H9 (cell line): ENCODE results near the gene PNMA1. TPM values are rescaled to one million over a fixed set of nuclear protein-coding genes. Genes with fewer than 3 reads are reported as not detected.
"Not testable (repeated sequence)": the region's sequence is repeated elsewhere in the genome, so short reads cannot be mapped to it uniquely, and the experiment has no call there.

ENCODE experiments used
- DNase-seq: peaks from one replicate; pipeline ENCODE4 v3.0.0-alpha.2; 2017
- H2AFZ ChIP-seq: one replicate; pipeline ENCODE4 v1.6.1; 2013; ENCODE audit warnings: mild to moderate bottlenecking, low read length, control low read depth, moderate library complexity
- H2AK5ac ChIP-seq: 2 replicates; pipeline ENCODE4 v1.6.1; 2013; ENCODE audit warnings: low read length, control low read depth, mixed read lengths; ENCODE audit not compliant: insufficient read length
- H2BK120ac ChIP-seq: one replicate; pipeline ENCODE4 v1.6.1; 2013; ENCODE audit warnings: low read depth, mild to moderate bottlenecking, low read length, control low read depth, inconsistent platforms; ENCODE audit not compliant: poor library complexity, severe bottlenecking
- H2BK12ac ChIP-seq: 2 replicates; pipeline ENCODE4 v1.6.1; 2013; ENCODE audit warnings: low read length, control low read depth, mixed read lengths, low read depth; ENCODE audit not compliant: insufficient read length
- H2BK15ac ChIP-seq: 2 replicates; pipeline ENCODE4 v1.6.1; 2013; ENCODE audit warnings: low read depth, low read length, control low read depth
- H2BK20ac ChIP-seq: one replicate; pipeline ENCODE4 v1.6.1; 2013; ENCODE audit warnings: low read depth, mild to moderate bottlenecking, low read length, control low read depth, inconsistent platforms; ENCODE audit not compliant: poor library complexity, severe bottlenecking
- H2BK5ac ChIP-seq: 2 replicates; pipeline ENCODE4 v1.6.1; 2013; ENCODE audit warnings: low read length, control low read depth, mixed read lengths; ENCODE audit not compliant: insufficient read length
- H3K14ac ChIP-seq: 2 replicates; pipeline ENCODE4 v1.6.1; 2013; ENCODE audit warnings: low read length, control low read depth; ENCODE audit not compliant: insufficient read depth
- H3K18ac ChIP-seq: 2 replicates; pipeline ENCODE4 v1.6.1; 2013; ENCODE audit warnings: low read depth, mild to moderate bottlenecking, mixed read lengths, low read length, control low read depth; ENCODE audit not compliant: insufficient read length
- H3K23ac ChIP-seq: 2 replicates; pipeline ENCODE4 v1.6.1; 2013; ENCODE audit warnings: low read length, control low read depth, mixed read lengths, low read depth; ENCODE audit not compliant: insufficient read length
- H3K23me2 ChIP-seq: 2 replicates; pipeline ENCODE4 v1.6.1; 2013; ENCODE audit warnings: low read depth, mild to moderate bottlenecking, mixed read lengths, low read length, control low read depth; ENCODE audit not compliant: insufficient read length, poor library complexity, severe bottlenecking
- H3K27ac ChIP-seq: 2 replicates; pipeline ENCODE4 v1.5.1; 2013; ENCODE audit warnings: low read length, control low read depth, mixed read lengths, low read depth; ENCODE audit not compliant: insufficient read length
- H3K27me3 ChIP-seq: 2 replicates; pipeline ENCODE4 v1.6.1; 2013; ENCODE audit warnings: low read length, control low read depth, inconsistent platforms; ENCODE audit not compliant: insufficient read depth
- H3K4ac ChIP-seq: 2 replicates; pipeline ENCODE4 v1.6.1; 2013; ENCODE audit warnings: low read depth, mild to moderate bottlenecking, control low read depth, inconsistent platforms, low read length, moderate library complexity
- H3K4me1 ChIP-seq: 2 replicates; pipeline ENCODE4 v1.6.1; 2013; ENCODE audit warnings: low read length, control low read depth, inconsistent platforms; ENCODE audit not compliant: insufficient read depth
- H3K4me2 ChIP-seq: 2 replicates; pipeline ENCODE4 v1.6.1; 2013; ENCODE audit warnings: low read length, control low read depth, mixed read lengths; ENCODE audit not compliant: insufficient read length, insufficient read depth
- H3K56ac ChIP-seq: 2 replicates; pipeline ENCODE4 v1.6.1; 2013; ENCODE audit warnings: low read depth, mild to moderate bottlenecking, mixed read lengths, low read length, control low read depth; ENCODE audit not compliant: insufficient read length
- H3K79me1 ChIP-seq: 2 replicates; pipeline ENCODE4 v1.6.1; 2013; ENCODE audit warnings: low read depth, mild to moderate bottlenecking, moderate library complexity, low read length, control low read depth, inconsistent platforms; ENCODE audit not compliant: insufficient read depth, poor library complexity, severe bottlenecking
- H3K79me2 ChIP-seq: 2 replicates; pipeline ENCODE4 v1.6.1; 2013; ENCODE audit warnings: low read length, control low read depth, inconsistent platforms; ENCODE audit not compliant: insufficient read depth
- H3K9ac ChIP-seq: 2 replicates; pipeline ENCODE4 v1.6.1; 2013; ENCODE audit warnings: low read length, control low read depth, mixed read lengths; ENCODE audit not compliant: insufficient read length; ENCODE audit errors: extremely low read depth
- H3K9me3 ChIP-seq: one replicate; pipeline ENCODE4 v1.6.1; 2013; ENCODE audit warnings: low read depth, low read length, inconsistent platforms; ENCODE audit not compliant: control insufficient read depth
- H3T11ph ChIP-seq: one replicate; pipeline ENCODE4 v1.6.1; 2013; ENCODE audit warnings: mild to moderate bottlenecking, low read length, control low read depth, inconsistent platforms
- H4K20me1 ChIP-seq: one replicate; pipeline ENCODE4 v1.6.1; 2013; ENCODE audit not compliant: control insufficient read depth, insufficient read length, insufficient read depth
- H4K5ac ChIP-seq: 2 replicates; pipeline ENCODE4 v1.6.1; 2013; ENCODE audit warnings: low read depth, mild to moderate bottlenecking, mixed read lengths, low read length, control low read depth; ENCODE audit not compliant: insufficient read length
- H4K8ac ChIP-seq: replicated peaks from 2 replicates; pipeline ENCODE4 v1.6.1; 2013; ENCODE audit warnings: low read length, control low read depth, mixed read lengths, low read depth; ENCODE audit not compliant: insufficient read length
- H4K91ac ChIP-seq: 2 replicates; pipeline ENCODE4 v1.6.1; 2013; ENCODE audit warnings: low read depth, mild to moderate bottlenecking, moderate library complexity, mixed read lengths, low read length, control low read depth; ENCODE audit not compliant: insufficient read length
- H3K27ac Mint-ChIP-seq, 3 experiments: 2 replicates in 2 of 3; 3 replicates in 1 of 3; pipeline ENCODE4 v1.8.0; 2020 to 2021; ENCODE audit warnings: mixed read lengths in 3 of 3, mild to moderate bottlenecking in 1 of 3, moderate library complexity in 1 of 3
- H3K27me3 Mint-ChIP-seq: 2 replicates; pipeline ENCODE4 v1.8.0; 2021; ENCODE audit warnings: low read depth, mild to moderate bottlenecking, moderate library complexity, mixed read lengths
- H3K36me3 Mint-ChIP-seq, 3 experiments: 2 replicates in 2 of 3; 3 replicates in 1 of 3; pipeline ENCODE4 v1.8.0; 2020 to 2021; ENCODE audit warnings: low read depth in 3 of 3, mixed read lengths in 3 of 3; ENCODE audit not compliant: insufficient read depth in 1 of 3
- H3K4me1 Mint-ChIP-seq, 2 experiments: 2 replicates each; pipeline ENCODE4 v1.8.0; 2020; ENCODE audit warnings: mixed read lengths in 2 of 2
- H3K4me3 Mint-ChIP-seq, 2 experiments: 2 replicates in 1 of 2; 3 replicates in 1 of 2; pipeline ENCODE4 v1.8.0; 2020 to 2021; ENCODE audit warnings: mild to moderate bottlenecking in 2 of 2, mixed read lengths in 2 of 2, moderate library complexity in 1 of 2
- H3K9me3 Mint-ChIP-seq, 2 experiments: 2 replicates in 1 of 2; 3 replicates in 1 of 2; pipeline ENCODE4 v1.8.0; 2020; ENCODE audit warnings: mild to moderate bottlenecking in 2 of 2, mixed read lengths in 2 of 2, moderate library complexity in 1 of 2
- WGBS: extraction: QIAGEN DNeasy Blood & Tissue Kit; methylation state at CpG from one replicate; pipeline ENCODE4 v1.1.7; 2013; ENCODE audit warnings: missing lambda C conversion rate, low lambda C conversion rate, mixed read lengths; ENCODE audit not compliant: insufficient read length; ENCODE audit errors: extremely low coverage; 5-methylcytosine and 5-hydroxymethylcytosine counted together
- total RNA-seq: library from RNA; stranded (reverse); gene quantifications from 2 replicates; pipeline ENCODE4 v1.2.1, GENCODE V29; 2021
- TF ChIP-seq, protein P1 (sequence below): fragments of 200-600 bp; sonication (generic); conservative IDR thresholded peaks from 3 replicates; pipeline ENCODE4 v1.8.0; 2021; ENCODE audit warnings: antibody characterized with exemption, mild to moderate bottlenecking

Gene PNMA1
- total RNA-seq, 1 experiment from 2014 or later: 56.1 TPM

DNA sequence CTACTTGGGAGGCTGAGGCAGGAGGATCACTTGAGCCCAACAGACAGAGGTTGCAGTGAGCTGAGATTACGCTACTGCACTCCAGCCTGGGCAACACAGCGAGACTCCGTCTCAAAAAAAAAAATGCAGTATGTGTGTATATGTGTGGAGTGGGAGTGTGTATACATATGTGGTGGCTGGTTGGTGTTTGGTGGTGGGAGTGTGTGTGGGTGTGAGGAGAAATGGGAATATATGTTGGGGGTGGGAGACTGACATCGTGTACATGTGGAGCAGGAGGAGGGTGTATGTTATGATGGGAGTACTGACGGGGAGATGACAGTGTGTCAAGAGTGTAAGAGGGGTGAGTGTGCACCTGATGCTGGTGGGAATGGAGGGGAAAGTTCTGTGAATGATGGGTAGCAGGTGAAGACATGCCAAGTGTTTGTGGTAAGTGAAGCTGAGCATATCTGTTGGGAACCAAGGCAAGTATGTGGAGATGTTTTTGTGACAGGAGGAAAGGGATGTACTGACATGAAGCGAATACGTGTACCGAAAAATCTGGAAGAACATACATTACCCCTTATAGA lies 4.2 kb downstream of the PNMA1 start:
- H3K23me2 ChIP-seq: peaks cover 21% of the 10 kb centered on the region
- no peak overlapping the region for H3K23ac ChIP-seq
- Mint-ChIP-seq H3K4me1 (peaks cover 19 to 21% of the 10 kb centered on the region in 2 experiments), H3K27ac (no peak overlapping the region), H3K4me3 (no peak overlapping the region; a peak in 1 of 5 replicates), H3K9me3 (no peaks in the 10 kb centered on the region; a peak in 2 of 5 replicates), H3K36me3 (peaks cover 3 to 8% (median 6%) of the 10 kb centered on the region in 3 experiments; a peak in 6 of 7 replicates), H3K27me3 (peaks cover 3% of the 10 kb centered on the region; the same call in 1 of the 2 replicates)
- H2BK120ac ChIP-seq: no peak overlapping the region
- H3K4me1 ChIP-seq: no peaks in the 10 kb centered on the region
- peaks cover 2% of the 10 kb centered on the region for H4K20me1 ChIP-seq
- 100% methylated on average over 1 of the region's 8 CpGs for WGBS
- H3K9me3 ChIP-seq: no peaks in the 10 kb centered on the region
- no peak overlapping the region for H4K8ac ChIP-seq
- no peak overlapping the region for H2BK20ac ChIP-seq
- no peak overlapping the region for H4K91ac ChIP-seq
- no peaks in the 10 kb centered on the region for H3K27me3 ChIP-seq
- no peak overlapping the region for H3K18ac ChIP-seq
- H3K9ac ChIP-seq: no peak overlapping the region
- no peak overlapping the region for H2BK12ac ChIP-seq
- TF ChIP-seq, protein P1, sequence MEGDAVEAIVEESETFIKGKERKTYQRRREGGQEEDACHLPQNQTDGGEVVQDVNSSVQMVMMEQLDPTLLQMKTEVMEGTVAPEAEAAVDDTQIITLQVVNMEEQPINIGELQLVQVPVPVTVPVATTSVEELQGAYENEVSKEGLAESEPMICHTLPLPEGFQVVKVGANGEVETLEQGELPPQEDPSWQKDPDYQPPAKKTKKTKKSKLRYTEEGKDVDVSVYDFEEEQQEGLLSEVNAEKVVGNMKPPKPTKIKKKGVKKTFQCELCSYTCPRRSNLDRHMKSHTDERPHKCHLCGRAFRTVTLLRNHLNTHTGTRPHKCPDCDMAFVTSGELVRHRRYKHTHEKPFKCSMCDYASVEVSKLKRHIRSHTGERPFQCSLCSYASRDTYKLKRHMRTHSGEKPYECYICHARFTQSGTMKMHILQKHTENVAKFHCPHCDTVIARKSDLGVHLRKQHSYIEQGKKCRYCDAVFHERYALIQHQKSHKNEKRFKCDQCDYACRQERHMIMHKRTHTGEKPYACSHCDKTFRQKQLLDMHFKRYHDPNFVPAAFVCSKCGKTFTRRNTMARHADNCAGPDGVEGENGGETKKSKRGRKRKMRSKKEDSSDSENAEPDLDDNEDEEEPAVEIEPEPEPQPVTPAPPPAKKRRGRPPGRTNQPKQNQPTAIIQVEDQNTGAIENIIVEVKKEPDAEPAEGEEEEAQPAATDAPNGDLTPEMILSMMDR: no peak
- DNase-seq: no peak
- H4K5ac ChIP-seq: no peak overlapping the region
- no peak overlapping the region for H3K4me2 ChIP-seq
- H2AFZ ChIP-seq: no peak overlapping the region
- H3K14ac ChIP-seq: no peak overlapping the region
- H3K4ac ChIP-seq: no peak overlapping the region
- no peak overlapping the region for H2BK15ac ChIP-seq
- H3T11ph ChIP-seq: no peak overlapping the region
- no peak overlapping the region for H3K27ac ChIP-seq
- no peak overlapping the region for H2BK5ac ChIP-seq
- no peak overlapping the region for H2AK5ac ChIP-seq
- no peak overlapping the region for H3K56ac ChIP-seq
- H3K79me1 ChIP-seq: no peaks in the 10 kb centered on the region
- peaks cover 9% of the 10 kb centered on the region; the same call in 1 of the 2 replicates for H3K79me2 ChIP-seq

DNA sequence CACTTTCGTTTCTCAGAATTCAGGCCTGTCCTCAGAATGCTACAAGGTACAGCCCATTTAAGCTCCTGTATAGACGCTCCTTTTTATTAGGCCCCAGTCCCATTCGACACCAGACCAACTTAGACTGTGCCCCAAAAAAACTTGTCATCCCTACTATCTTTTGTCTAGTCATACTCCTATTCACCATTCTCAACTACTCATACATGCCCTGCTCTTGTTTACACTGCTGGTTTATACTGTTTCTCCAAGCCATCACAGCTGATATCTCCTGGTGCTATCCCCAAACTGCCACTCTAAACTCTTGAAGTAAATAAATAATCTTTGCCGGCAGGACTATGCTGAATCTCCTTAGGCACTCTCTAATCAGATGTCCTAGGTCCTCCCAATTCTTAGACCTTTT lies 6.1 kb downstream of the PNMA1 start:
- H3K79me1 ChIP-seq, DNase-seq, H3K4ac ChIP-seq, H3K14ac ChIP-seq, H3K18ac ChIP-seq, H3K4me3 Mint-ChIP-seq, H3K56ac ChIP-seq, H4K8ac ChIP-seq, H3K27me3 Mint-ChIP-seq, H3K9ac ChIP-seq, H3K4me2 ChIP-seq, H3K23ac ChIP-seq, H3K4me1 ChIP-seq, H2BK20ac ChIP-seq, H2BK120ac ChIP-seq, H3T11ph ChIP-seq, H2BK12ac ChIP-seq, H3K27ac Mint-ChIP-seq, H3K27me3 ChIP-seq, H2BK5ac ChIP-seq, H4K5ac ChIP-seq, H4K91ac ChIP-seq, H4K20me1 ChIP-seq, H3K27ac ChIP-seq, H3K79me2 ChIP-seq, H2AFZ ChIP-seq, H2AK5ac ChIP-seq, H2BK15ac ChIP-seq, H3K9me3 ChIP-seq: not testable (repeated sequence)
- no CpG with 5 or more reads among the region's 4 CpGs for WGBS
- H3K23me2 ChIP-seq: peaks cover 10% of the 10 kb centered on the region
- H3K9me3 Mint-ChIP-seq: peaks cover 15% of the 10 kb centered on the region in 2 experiments
- H3K36me3 Mint-ChIP-seq: peaks cover 17 to 23% (median 22%) of the 10 kb centered on the region in 3 experiments
- H3K4me1 Mint-ChIP-seq: peaks cover 19 to 20% of the 10 kb centered on the region in 2 experiments
